ENCODE measurements around the gene ZKSCAN4. TPM values are rescaled to one million over a fixed set of nuclear protein-coding genes. Genes with fewer than 3 reads are reported as not detected.
A peak's percentile ranks its signal among the peaks of the same experiment; 100 is the strongest.

The ZKSCAN4 gene
- total and polyA plus RNA-seq, 4 donors, result 7.7 to 10.2 (median 7.9) TPM

GRCh38 chr6:28254121-28254519, 2.1 kb upstream of the ZKSCAN4 start:
- H3K4me1 ChIP-seq (ENCODE audit: control insufficient read depth, insufficient read depth, low read length), result peaks cover 18% of the 10 kb centered on the region
- DNase-seq (ENCODE audit: low read depth in 4 of 6, low spot score in 6 of 6), result no peak
- H3K4me3 ChIP-seq (ENCODE audit: low read depth, low read length), result no peak overlapping the region
- H3K27ac ChIP-seq (ENCODE audit: low read depth, low read length), result no peak overlapping the region
- H3K36me3 ChIP-seq (ENCODE audit: control insufficient read depth, insufficient read depth, low read length), result no peaks in the 10 kb centered on the region
- no peaks in the 10 kb centered on the region for H3K9me3 ChIP-seq (ENCODE audit: control insufficient read depth, insufficient read depth, low read length)
- WGBS (ENCODE audit: insufficient coverage), result 87% methylated on average over 1 of the region's 1 CpG
- peaks cover under 1% of the 10 kb centered on the region for H3K27me3 ChIP-seq (ENCODE audit: control insufficient read depth, insufficient read depth, low read length)

GRCh38 chr6:28251661-28252008, 434 bp downstream of the ZKSCAN4 start:
- no peaks in the 10 kb centered on the region for H3K27me3 ChIP-seq (ENCODE audit: control insufficient read depth, insufficient read depth, low read length)
- peaks cover 7% of the 10 kb centered on the region for H3K36me3 ChIP-seq (ENCODE audit: control insufficient read depth, insufficient read depth, low read length)
- peak overlapping the region; percentile 6 for H3K27ac ChIP-seq (ENCODE audit: low read depth, low read length)
- H3K4me3 ChIP-seq (ENCODE audit: low read depth, low read length), result peak overlapping the region; percentile 59
- no peaks in the 10 kb centered on the region for H3K9me3 ChIP-seq (ENCODE audit: control insufficient read depth, insufficient read depth, low read length)
- peaks cover 12% of the 10 kb centered on the region for H3K4me1 ChIP-seq (ENCODE audit: control insufficient read depth, insufficient read depth, low read length)
- WGBS (ENCODE audit: insufficient coverage), result under 1% methylated on average over 25 of the region's 25 CpGs
- DNase-seq (ENCODE audit: low read depth in 4 of 6, low spot score in 6 of 6), result no peak

GRCh38 chr6:28250747-28251146, 1.3 kb downstream of the ZKSCAN4 start:
- Histone ChIP-seq H3K27ac (ENCODE audit: low read depth, low read length) (no peak overlapping the region), H3K9me3 (ENCODE audit: control insufficient read depth, insufficient read depth, low read length) (no peaks in the 10 kb centered on the region), H3K27me3 (ENCODE audit: control insufficient read depth, insufficient read depth, low read length) (no peaks in the 10 kb centered on the region), H3K36me3 (ENCODE audit: control insufficient read depth, insufficient read depth, low read length) (peaks cover 15% of the 10 kb centered on the region), H3K4me1 (ENCODE audit: control insufficient read depth, insufficient read depth, low read length) (peaks cover 12% of the 10 kb centered on the region), H3K4me3 (ENCODE audit: low read depth, low read length) (no peak overlapping the region)
- no peak for DNase-seq (ENCODE audit: low read depth in 4 of 6, low spot score in 6 of 6)
- WGBS (ENCODE audit: insufficient coverage), result no CpG with 5 or more reads among the region's 2 CpGs

GRCh38 chr6:28248916-28249315, 3.2 kb downstream of the ZKSCAN4 start:
- no peaks in the 10 kb centered on the region for H3K9me3 ChIP-seq (ENCODE audit: control insufficient read depth, insufficient read depth, low read length)
- peaks cover 12% of the 10 kb centered on the region for H3K4me1 ChIP-seq (ENCODE audit: control insufficient read depth, insufficient read depth, low read length)
- WGBS (ENCODE audit: insufficient coverage), result 75% methylated on average over 1 of the region's 1 CpG
- H3K4me3 ChIP-seq (ENCODE audit: low read depth, low read length), result no peak overlapping the region
- H3K27ac ChIP-seq (ENCODE audit: low read depth, low read length), result no peak overlapping the region
- H3K36me3 ChIP-seq (ENCODE audit: control insufficient read depth, insufficient read depth, low read length), result peaks cover 24% of the 10 kb centered on the region
- no peaks in the 10 kb centered on the region for H3K27me3 ChIP-seq (ENCODE audit: control insufficient read depth, insufficient read depth, low read length)
- no peak for DNase-seq (ENCODE audit: low read depth in 4 of 6, low spot score in 6 of 6)

GRCh38 chr6:28245206-28245941, 6.7 kb downstream of the ZKSCAN4 start:
- Histone ChIP-seq H3K9me3 (ENCODE audit: control insufficient read depth, insufficient read depth, low read length) (no peaks in the 10 kb centered on the region), H3K36me3 (ENCODE audit: control insufficient read depth, insufficient read depth, low read length) (peaks cover 28% of the 10 kb centered on the region)

GRCh38 chr6:28243946-28244345, 8.1 kb downstream of the ZKSCAN4 start:
- H3K4me1 ChIP-seq (ENCODE audit: control insufficient read depth, insufficient read depth, low read length), result no peaks in the 10 kb centered on the region
- WGBS (ENCODE audit: insufficient coverage), result 100% methylated on average over 1 of the region's 3 CpGs
- no peaks in the 10 kb centered on the region for H3K9me3 ChIP-seq (ENCODE audit: control insufficient read depth, insufficient read depth, low read length)
- no peak overlapping the region for H3K27ac ChIP-seq (ENCODE audit: low read depth, low read length)
- H3K4me3 ChIP-seq (ENCODE audit: low read depth, low read length), result no peak overlapping the region
- DNase-seq (ENCODE audit: low read depth in 4 of 6, low spot score in 6 of 6), result no peak
- peaks cover 28% of the 10 kb centered on the region for H3K36me3 ChIP-seq (ENCODE audit: control insufficient read depth, insufficient read depth, low read length)
- no peaks in the 10 kb centered on the region for H3K27me3 ChIP-seq (ENCODE audit: control insufficient read depth, insufficient read depth, low read length)

More at GRCh38 chr6:28245206-28245941, 6.7 kb downstream of the ZKSCAN4 start:
- Histone ChIP-seq H3K4me3 (ENCODE audit: low read depth, low read length) (no peak overlapping the region), H3K4me1 (ENCODE audit: control insufficient read depth, insufficient read depth, low read length) (no peaks in the 10 kb centered on the region), H3K27me3 (ENCODE audit: control insufficient read depth, insufficient read depth, low read length) (no peaks in the 10 kb centered on the region), H3K27ac (ENCODE audit: low read depth, low read length) (no peak overlapping the region)
- DNase-seq (ENCODE audit: low read depth in 4 of 6, low spot score in 6 of 6), result no peak
- WGBS (ENCODE audit: insufficient coverage), result 90% methylated on average over 6 of the region's 6 CpGs

- Histone ChIP-seq H3K36me3 (ENCODE audit: control insufficient read depth, insufficient read depth, low read length) (peaks cover 11% of the 10 kb centered on the region), H3K27ac (ENCODE audit: low read depth, low read length) (no peak overlapping the region), H3K4me3 (ENCODE audit: low read depth, low read length) (no peak overlapping the region), H3K9me3 (ENCODE audit: control insufficient read depth, insufficient read depth, low read length) (no peaks in the 10 kb centered on the region), H3K4me1 (ENCODE audit: control insufficient read depth, insufficient read depth, low read length) (no peaks in the 10 kb centered on the region), H3K27me3 (ENCODE audit: control insufficient read depth, insufficient read depth, low read length) (no peaks in the 10 kb centered on the region)
- DNase-seq (ENCODE audit: low read depth in 4 of 6, low spot score in 6 of 6), result no peak
- WGBS (ENCODE audit: insufficient coverage), result no CpG with 5 or more reads among the region's 1 CpG
These were observed 11.6 kb downstream of the ZKSCAN4 start for GRCh38 chr6:28240471-28240870.

- H3K9me3 ChIP-seq (ENCODE audit: control insufficient read depth, insufficient read depth, low read length), result no peaks in the 10 kb centered on the region
- H3K4me3 ChIP-seq (ENCODE audit: low read depth, low read length), result no peak overlapping the region
- peaks cover 6% of the 10 kb centered on the region for H3K36me3 ChIP-seq (ENCODE audit: control insufficient read depth, insufficient read depth, low read length)
- no CpG with 5 or more reads among the region's 1 CpG for WGBS (ENCODE audit: insufficient coverage)
- DNase-seq (ENCODE audit: low read depth in 4 of 6, low spot score in 6 of 6), result no peak
- H3K27ac ChIP-seq (ENCODE audit: low read depth, low read length), result no peak overlapping the region
- no peaks in the 10 kb centered on the region for H3K27me3 ChIP-seq (ENCODE audit: control insufficient read depth, insufficient read depth, low read length)
- H3K4me1 ChIP-seq (ENCODE audit: control insufficient read depth, insufficient read depth, low read length), result no peaks in the 10 kb centered on the region
These were observed 12.4 kb downstream of the ZKSCAN4 start for GRCh38 chr6:28239636-28240035.

GRCh38 chr6:28235912-28236452, 16.1 kb downstream of the ZKSCAN4 start:
- 100% methylated on average over 1 of the region's 3 CpGs for WGBS (ENCODE audit: insufficient coverage)
- Histone ChIP-seq H3K36me3 (ENCODE audit: control insufficient read depth, insufficient read depth, low read length) (peaks cover 19% of the 10 kb centered on the region), H3K4me3 (ENCODE audit: low read depth, low read length) (no peak overlapping the region), H3K9me3 (ENCODE audit: control insufficient read depth, insufficient read depth, low read length) (no peaks in the 10 kb centered on the region), H3K4me1 (ENCODE audit: control insufficient read depth, insufficient read depth, low read length) (no peaks in the 10 kb centered on the region), H3K27ac (ENCODE audit: low read depth, low read length) (no peak overlapping the region), H3K27me3 (ENCODE audit: control insufficient read depth, insufficient read depth, low read length) (no peaks in the 10 kb centered on the region)
- DNase-seq (ENCODE audit: low read depth in 4 of 6, low spot score in 6 of 6), result no peak

GRCh38 chr6:28232785-28233184, 19.3 kb downstream of the ZKSCAN4 start:
- Histone ChIP-seq H3K4me3 (ENCODE audit: low read depth, low read length) (no peak overlapping the region), H3K27me3 (ENCODE audit: control insufficient read depth, insufficient read depth, low read length) (no peaks in the 10 kb centered on the region), H3K9me3 (ENCODE audit: control insufficient read depth, insufficient read depth, low read length) (no peaks in the 10 kb centered on the region), H3K4me1 (ENCODE audit: control insufficient read depth, insufficient read depth, low read length) (no peaks in the 10 kb centered on the region), H3K27ac (ENCODE audit: low read depth, low read length) (no peak overlapping the region), H3K36me3 (ENCODE audit: control insufficient read depth, insufficient read depth, low read length) (peaks cover 35% of the 10 kb centered on the region)
- 89% methylated on average over 10 of the region's 11 CpGs for WGBS (ENCODE audit: insufficient coverage)
- DNase-seq (ENCODE audit: low read depth in 4 of 6, low spot score in 6 of 6), result no peak
